Ishikawa (cell line): ENCODE results near the gene C6orf141.

Experiments
- CEBPB ChIP-seq: IDR thresholded peaks from 2 replicates; pipeline ENCODE4 v1.6.1; 2012
- CREB1 ChIP-seq: IDR thresholded peaks from 2 replicates; pipeline ENCODE4 v1.6.1; 2012; ENCODE audit warnings: low read depth
- EGR1 ChIP-seq: IDR thresholded peaks from 2 replicates; pipeline ENCODE4 v1.6.1; 2012
- EP300 ChIP-seq: IDR thresholded peaks from 2 replicates; pipeline ENCODE4 v1.6.1; 2012; ENCODE audit warnings: borderline replicate concordance
- MAX ChIP-seq: IDR thresholded peaks from 2 replicates; pipeline ENCODE4 v1.6.1; 2012
- NFIC ChIP-seq: IDR thresholded peaks from 2 replicates; pipeline ENCODE4 v1.6.1; 2012
- RAD21 ChIP-seq: IDR thresholded peaks from 2 replicates; pipeline ENCODE4 v1.6.1; 2012; ENCODE audit warnings: low read depth
- REST ChIP-seq: IDR thresholded peaks from 2 replicates; pipeline ENCODE4 v1.6.1; 2012; ENCODE audit warnings: low read depth, mild to moderate bottlenecking
- TAF1 ChIP-seq: IDR thresholded peaks from 2 replicates; pipeline ENCODE4 v1.6.1; 2012; ENCODE audit warnings: low read depth, mild to moderate bottlenecking
- TEAD4 ChIP-seq: IDR thresholded peaks from 2 replicates; pipeline ENCODE4 v1.6.1; 2012
- YY1 ChIP-seq: IDR thresholded peaks from 2 replicates; pipeline ENCODE4 v1.6.1; 2012; ENCODE audit warnings: low read depth

- TF ChIP-seq EP300 (no peak), EGR1 (no peak), TAF1 (no peak), MAX (no peak), NFIC (no peak), CREB1 (no peak), YY1 (no peak), RAD21 (no peak), TEAD4 (no peak), CEBPB (no peak), REST (no peak)
Observed at GRCh38 chr6:49509342-49509741, 41.1 kb upstream of the C6orf141 start.
